Activated naive CD8-positive, alpha-beta T cell (primary cell): ENCODE data around the gene CISH.

Source experiments
- H3K27ac Mint-ChIP-seq: one replicate; pipeline ENCODE4 v1.8.0; 2021; ENCODE audit warnings: mixed read lengths
- H3K27me3 Mint-ChIP-seq: one replicate; pipeline ENCODE4 v1.8.0; 2021; ENCODE audit warnings: mixed read lengths
- H3K36me3 Mint-ChIP-seq: one replicate; pipeline ENCODE4 v1.8.0; 2021; ENCODE audit warnings: mixed read lengths
- H3K4me1 Mint-ChIP-seq: one replicate; pipeline ENCODE4 v1.8.0; 2021; ENCODE audit warnings: low read depth, mixed read lengths
- H3K4me3 Mint-ChIP-seq: one replicate; pipeline ENCODE4 v1.8.0; 2021; ENCODE audit warnings: mild to moderate bottlenecking, mixed read lengths
- H3K9me3 Mint-ChIP-seq: one replicate; pipeline ENCODE4 v1.8.0; 2021; ENCODE audit warnings: low read depth, mixed read lengths

Gene CISH

GRCh38 chr3:50625231-50626182, 13.9 kb upstream of the CISH start:
- peaks cover 87% of the 10 kb centered on the region for H3K4me1 Mint-ChIP-seq
- peak overlapping the region; percentile 75 for H3K4me3 Mint-ChIP-seq
- H3K27ac Mint-ChIP-seq: peak overlapping the region; percentile 96
- no peaks in the 10 kb centered on the region for H3K27me3 Mint-ChIP-seq
- no peaks in the 10 kb centered on the region for H3K9me3 Mint-ChIP-seq
- H3K36me3 Mint-ChIP-seq: peaks cover 6% of the 10 kb centered on the region

DNA sequence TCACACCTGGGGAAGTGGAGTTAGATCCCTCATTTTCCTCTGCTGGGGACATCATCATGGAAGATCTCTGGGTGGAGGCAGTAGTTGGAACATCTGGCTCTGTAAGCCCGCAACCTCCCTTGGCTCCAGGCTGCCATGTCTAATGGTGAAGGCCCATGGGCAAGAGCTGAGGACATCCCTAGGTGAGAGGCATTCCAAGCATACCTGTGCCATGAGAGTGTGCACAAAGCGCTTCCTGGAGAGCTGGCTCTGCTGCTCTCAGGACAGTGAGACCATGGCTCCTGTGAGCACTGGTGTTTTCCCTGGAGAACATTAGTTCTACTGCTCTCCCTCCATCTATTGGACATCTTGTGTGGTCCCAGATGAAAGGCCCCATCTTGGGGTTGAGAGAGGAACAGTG, 13.1 kb upstream of the CISH start:
- Mint-ChIP-seq H3K4me1 (peaks cover 87% of the 10 kb centered on the region), H3K27me3 (no peaks in the 10 kb centered on the region), H3K36me3 (peaks cover 7% of the 10 kb centered on the region), H3K4me3 (peak overlapping the region; percentile 75), H3K27ac (peak overlapping the region; percentile 96), H3K9me3 (no peaks in the 10 kb centered on the region)

DNA sequence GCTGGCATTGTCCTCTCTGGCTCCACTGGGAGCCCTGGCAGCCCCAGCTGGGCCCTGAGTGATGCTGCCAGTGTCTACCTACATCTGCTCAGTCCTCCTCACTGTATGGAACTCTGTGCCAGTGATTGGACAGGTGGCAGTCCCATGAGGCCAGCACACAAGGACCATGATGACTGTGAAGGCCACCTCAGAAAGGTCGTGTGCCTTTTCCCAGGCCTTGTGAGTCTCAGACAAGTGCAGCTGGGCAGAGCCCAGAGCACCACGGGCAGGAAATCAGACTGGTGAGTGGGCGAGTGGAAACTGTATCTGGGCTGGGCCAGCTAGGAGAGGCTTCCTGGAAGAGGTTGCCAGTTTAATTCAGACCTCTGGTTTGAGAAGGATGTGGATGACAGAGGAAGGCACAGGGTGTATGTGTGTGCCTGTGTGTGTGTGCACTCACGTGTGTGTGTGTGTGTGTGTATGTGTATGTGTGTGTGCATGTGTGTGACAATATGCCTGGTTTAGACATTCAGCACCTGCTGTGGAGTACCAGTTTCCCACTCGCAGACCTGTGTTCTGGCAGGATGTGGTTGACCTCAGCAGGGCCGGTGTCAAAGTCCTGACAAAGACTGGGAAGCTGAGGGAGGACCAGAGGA, 12.4 kb upstream of the CISH start:
- H3K36me3 Mint-ChIP-seq: peaks cover 7% of the 10 kb centered on the region
- no peaks in the 10 kb centered on the region for H3K27me3 Mint-ChIP-seq
- peak overlapping the region; percentile 96 for H3K27ac Mint-ChIP-seq
- H3K4me1 Mint-ChIP-seq: peaks cover 89% of the 10 kb centered on the region
- H3K4me3 Mint-ChIP-seq: peak overlapping the region; percentile 75
- no peaks in the 10 kb centered on the region for H3K9me3 Mint-ChIP-seq

DNA sequence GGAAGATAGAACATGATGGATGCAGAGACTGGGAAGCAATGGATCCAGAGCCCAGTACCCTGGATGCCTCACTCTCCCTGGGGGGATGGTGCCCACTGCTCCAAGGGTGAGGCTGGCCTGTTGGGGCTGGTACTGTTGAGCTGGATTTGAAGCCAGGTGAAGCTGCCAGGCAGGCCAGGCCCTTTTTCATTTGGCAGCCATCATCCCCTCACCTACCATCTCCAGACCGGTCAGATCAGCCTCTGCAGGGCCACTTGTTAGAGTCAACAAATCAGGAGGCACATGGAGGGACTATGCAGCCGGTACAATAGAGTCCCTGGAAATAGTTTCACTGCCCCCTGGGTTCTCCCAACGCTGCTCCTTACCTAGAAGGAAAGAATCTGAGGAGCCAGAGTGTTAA, 11.3 kb upstream of the CISH start:
- Mint-ChIP-seq H3K9me3 (no peaks in the 10 kb centered on the region), H3K27me3 (no peaks in the 10 kb centered on the region), H3K27ac (peak overlapping the region; percentile 96), H3K4me3 (no peak overlapping the region), H3K36me3 (peaks cover 7% of the 10 kb centered on the region), H3K4me1 (peaks cover 83% of the 10 kb centered on the region)

DNA sequence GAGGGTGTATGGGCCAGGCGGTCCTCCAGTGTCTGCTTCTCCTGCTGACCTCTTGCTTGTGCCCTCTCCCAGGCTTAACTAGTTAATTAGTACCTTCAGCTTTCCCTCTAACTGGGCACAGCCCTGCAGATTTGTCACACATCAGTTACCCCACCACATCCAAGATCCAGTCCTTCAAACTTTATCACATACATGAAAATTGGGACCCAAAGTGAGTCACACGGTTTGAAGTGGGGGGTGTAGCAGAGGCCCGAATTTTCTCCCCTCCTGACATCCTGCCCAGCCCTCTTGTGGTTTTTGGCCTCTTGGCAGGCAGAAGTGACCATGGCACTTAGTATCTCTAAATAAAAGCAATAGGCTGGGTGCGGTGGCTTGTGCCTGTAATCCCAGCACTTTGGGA, 9.2 kb upstream of the CISH start:
- peak overlapping the region; percentile 92 for H3K4me3 Mint-ChIP-seq
- no peaks in the 10 kb centered on the region for H3K27me3 Mint-ChIP-seq
- peaks cover 7% of the 10 kb centered on the region for H3K36me3 Mint-ChIP-seq
- peaks cover 73% of the 10 kb centered on the region for H3K4me1 Mint-ChIP-seq
- no peaks in the 10 kb centered on the region for H3K9me3 Mint-ChIP-seq
- peak overlapping the region; percentile 91 for H3K27ac Mint-ChIP-seq

DNA sequence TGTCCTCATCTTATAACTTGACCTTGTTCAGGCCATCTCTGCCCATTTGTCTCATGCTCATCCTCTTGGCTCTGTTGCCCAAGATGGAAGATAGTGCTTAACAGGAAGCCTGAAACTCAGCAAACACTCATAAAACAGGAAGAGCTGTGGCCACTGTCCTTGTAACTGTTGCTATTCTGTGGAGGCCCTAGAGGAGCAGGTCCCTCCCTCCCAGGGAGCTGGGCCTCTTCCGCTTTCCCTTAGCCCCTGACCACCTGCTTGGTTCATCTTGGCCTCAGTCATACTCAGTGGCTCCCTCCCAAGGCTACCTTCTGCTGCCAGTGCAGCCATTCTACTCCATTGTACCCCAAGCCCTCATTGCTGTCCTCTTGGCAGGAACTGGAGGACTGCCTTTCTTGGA, 8.8 kb upstream of the CISH start:
- no peaks in the 10 kb centered on the region for H3K9me3 Mint-ChIP-seq
- H3K36me3 Mint-ChIP-seq: peaks cover 7% of the 10 kb centered on the region
- no peaks in the 10 kb centered on the region for H3K27me3 Mint-ChIP-seq
- H3K4me3 Mint-ChIP-seq: peak overlapping the region; percentile 92
- peak overlapping the region; percentile 91 for H3K27ac Mint-ChIP-seq
- peaks cover 75% of the 10 kb centered on the region for H3K4me1 Mint-ChIP-seq

GRCh38 chr3:50617911-50618481, 6.4 kb upstream of the CISH start:
- Mint-ChIP-seq H3K4me3 (peak overlapping the region; percentile 92), H3K4me1 (peaks cover 67% of the 10 kb centered on the region), H3K27ac (peak overlapping the region; percentile 90), H3K27me3 (no peaks in the 10 kb centered on the region), H3K9me3 (no peaks in the 10 kb centered on the region), H3K36me3 (peaks cover 5% of the 10 kb centered on the region)

- H3K4me3 Mint-ChIP-seq: peak within 1 kb of the TSS; percentile 95
- peak within 1 kb of the TSS; percentile 94 for H3K27ac Mint-ChIP-seq
- peaks cover 66% of the 10 kb centered on the region for H3K4me1 Mint-ChIP-seq
- peaks cover 5% of the 10 kb centered on the region for H3K36me3 Mint-ChIP-seq
- H3K9me3 Mint-ChIP-seq: no peaks in the 10 kb centered on the region
- no peaks in the 10 kb centered on the region for H3K27me3 Mint-ChIP-seq
Observed at GRCh38 chr3:50617096-50617791, 5.7 kb upstream of the CISH start, which contains the start of gene MAPKAPK3. MAPKAPK3 (plus strand) TSS chr3:50617151; CDS start chr3:50617566, 415 bp downstream.

GRCh38 chr3:50616770-50617095, 5.2 kb upstream of the CISH start:
- Mint-ChIP-seq H3K4me1 (peaks cover 63% of the 10 kb centered on the region), H3K4me3 (peak overlapping the region; percentile 95), H3K36me3 (peaks cover 7% of the 10 kb centered on the region), H3K9me3 (no peaks in the 10 kb centered on the region), H3K27me3 (no peaks in the 10 kb centered on the region), H3K27ac (peak overlapping the region; percentile 94)

DNA sequence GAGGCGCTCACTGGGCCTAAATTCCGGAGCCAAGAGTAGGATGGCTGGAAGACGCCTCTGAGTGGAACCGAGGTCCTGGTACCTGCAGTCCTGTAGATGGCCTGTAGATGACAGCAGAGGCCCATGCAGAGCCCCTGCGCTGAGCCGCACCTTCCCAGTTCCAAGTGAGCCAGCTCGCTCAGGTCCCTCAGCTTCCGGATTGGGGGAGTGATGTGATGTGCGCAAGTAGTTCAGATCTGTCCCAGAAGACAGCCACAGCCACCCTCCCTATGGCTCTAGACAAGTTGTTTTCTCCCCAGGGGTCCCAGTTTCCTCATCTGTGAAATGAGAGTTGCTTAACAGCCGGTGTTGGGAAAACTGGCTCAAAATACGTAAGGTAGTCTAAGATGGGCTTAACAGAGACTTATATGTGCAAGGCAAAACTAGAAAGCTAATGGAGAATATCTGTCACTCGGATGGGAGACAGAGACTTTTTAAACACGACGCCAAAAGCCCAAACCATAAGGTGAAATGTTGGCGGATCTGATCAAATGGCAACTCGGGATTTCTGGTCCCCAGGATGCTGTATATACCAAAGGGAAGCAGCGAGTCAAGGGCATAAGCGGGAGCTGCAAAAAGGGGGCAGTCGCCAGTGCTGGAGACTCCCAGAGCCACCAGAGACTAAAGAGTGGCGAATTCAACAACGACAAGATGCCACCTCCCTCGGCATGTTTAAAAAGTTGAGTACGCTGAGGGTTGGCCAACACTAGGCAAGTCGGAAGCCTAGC, 4.6 kb upstream of the CISH start:
- Mint-ChIP-seq H3K4me3 (peak overlapping the region; percentile 95), H3K27me3 (no peaks in the 10 kb centered on the region), H3K27ac (peak overlapping the region; percentile 94), H3K36me3 (peaks cover 7% of the 10 kb centered on the region), H3K9me3 (no peaks in the 10 kb centered on the region), H3K4me1 (peaks cover 63% of the 10 kb centered on the region)

- H3K4me1 Mint-ChIP-seq: peaks cover 53% of the 10 kb centered on the region
- H3K27me3 Mint-ChIP-seq: no peaks in the 10 kb centered on the region
- no peaks in the 10 kb centered on the region for H3K9me3 Mint-ChIP-seq
- H3K27ac Mint-ChIP-seq: peak overlapping the region; percentile 16
- H3K36me3 Mint-ChIP-seq: peaks cover 10% of the 10 kb centered on the region
- peak overlapping the region; percentile 95 for H3K4me3 Mint-ChIP-seq
Observed at GRCh38 chr3:50615190-50615589, 3.6 kb upstream of the CISH start.

DNA sequence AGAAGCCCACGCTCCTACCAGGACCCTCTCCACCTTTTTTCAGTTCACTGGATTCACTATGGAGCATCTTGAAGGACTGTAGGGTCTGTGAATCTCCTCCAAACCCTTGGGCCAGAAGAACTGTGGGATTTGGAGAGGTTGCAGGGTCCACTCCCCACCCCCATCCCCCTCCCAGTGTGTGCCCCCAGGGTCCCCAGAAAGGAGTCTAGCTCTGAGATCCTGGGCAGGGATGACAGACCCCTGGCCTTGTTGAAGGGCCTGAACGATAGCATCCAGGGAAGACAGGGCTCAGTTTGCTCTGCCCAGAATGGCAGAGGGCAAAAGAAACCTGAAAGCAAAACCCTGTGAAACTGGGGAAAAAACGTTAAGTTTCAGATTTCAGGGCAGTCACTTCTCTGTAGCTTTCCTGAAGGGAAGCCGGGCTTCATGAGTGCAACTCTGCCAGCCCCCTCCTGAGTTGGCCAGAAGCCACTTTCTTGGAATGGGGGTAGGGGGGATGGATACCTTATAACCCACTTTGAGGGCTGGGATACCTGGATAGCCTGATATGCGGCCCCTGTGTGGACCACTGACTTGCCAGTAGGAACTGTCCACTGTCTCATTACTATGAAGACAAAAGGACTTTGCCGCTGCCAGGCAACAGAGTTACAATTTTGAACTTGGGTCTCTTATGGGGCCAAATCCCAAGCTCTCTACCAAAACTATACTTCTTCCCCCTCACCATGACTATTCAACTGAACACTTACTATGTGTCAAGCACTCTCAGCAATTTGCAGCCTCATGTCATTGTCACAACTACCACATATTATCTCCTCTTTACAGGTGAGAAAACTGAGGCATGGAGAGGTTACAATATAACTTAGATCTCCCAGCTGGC, 1.6 kb upstream of the CISH start:
- peaks cover 45% of the 10 kb centered on the region for H3K4me1 Mint-ChIP-seq
- peaks cover 27% of the 10 kb centered on the region for H3K36me3 Mint-ChIP-seq
- peak overlapping the region; percentile 100 for H3K27ac Mint-ChIP-seq
- H3K27me3 Mint-ChIP-seq: no peaks in the 10 kb centered on the region
- no peaks in the 10 kb centered on the region for H3K9me3 Mint-ChIP-seq
- peak overlapping the region; percentile 97 for H3K4me3 Mint-ChIP-seq

- Mint-ChIP-seq H3K4me3 (peak overlapping the region; percentile 97), H3K27me3 (no peaks in the 10 kb centered on the region), H3K4me1 (peaks cover 49% of the 10 kb centered on the region), H3K36me3 (peaks cover 34% of the 10 kb centered on the region), H3K27ac (peak overlapping the region; percentile 100), H3K9me3 (no peaks in the 10 kb centered on the region)
Observed at GRCh38 chr3:50612234-50612882, 784 bp upstream of the CISH start.
